NT2/D1 (cell line): Measurements from ENCODE around the gene TPK1.
A peak's percentile ranks its signal among the peaks of the same experiment; 100 is the strongest.

Source experiments
- DNase-seq: peaks from one replicate; pipeline ENCODE4 v3.0.0-alpha.2; 2011; ENCODE audit warnings: low read depth, low spot score
- H3K27me3 ChIP-seq: 2 replicates; pipeline ENCODE4 v1.6.0; 2011; ENCODE audit warnings: mild to moderate bottlenecking; ENCODE audit not compliant: insufficient read length, insufficient read depth
- H3K36me3 ChIP-seq: 2 replicates; pipeline ENCODE4 v1.6.1; 2011; ENCODE audit warnings: mild to moderate bottlenecking, low read length, mixed read lengths; ENCODE audit not compliant: insufficient read depth, insufficient read length
- H3K4me1 ChIP-seq: 2 replicates; pipeline ENCODE4 v1.5.1; 2011; ENCODE audit not compliant: insufficient read depth, insufficient read length
- H3K4me3 ChIP-seq: 2 replicates; pipeline ENCODE4 v1.5.1; 2011; ENCODE audit warnings: low read depth; ENCODE audit not compliant: insufficient read length
- H3K9ac ChIP-seq: 2 replicates; pipeline ENCODE4 v1.6.0; 2011; ENCODE audit warnings: low read depth; ENCODE audit not compliant: insufficient read length
- H3K9me3 ChIP-seq: 2 replicates; pipeline ENCODE4 v1.5.1; 2011; ENCODE audit warnings: mild to moderate bottlenecking, low read length; ENCODE audit not compliant: insufficient read depth
- SUZ12 ChIP-seq: IDR thresholded peaks from 2 replicates; pipeline ENCODE4 v1.6.1; 2011; ENCODE audit not compliant: insufficient read length, insufficient read depth; ENCODE audit errors: extremely low read depth
- YY1 ChIP-seq: IDR thresholded peaks from 2 replicates; pipeline ENCODE4 v1.6.1; 2011; ENCODE audit not compliant: insufficient read length, insufficient read depth
- ZNF274 ChIP-seq: IDR thresholded peaks from 2 replicates; pipeline ENCODE4 v1.6.1; 2011; ENCODE audit warnings: mild to moderate bottlenecking, low read depth, low read length

TPK1 gene

GRCh38 chr7:144454256-144455039, 381.4 kb downstream of the TPK1 start:
- Histone ChIP-seq H3K4me1 (no peaks in the 10 kb centered on the region), H3K9me3 (peaks cover 36% of the 10 kb centered on the region), H3K9ac (no peak overlapping the region), H3K36me3 (no peaks in the 10 kb centered on the region), H3K27me3 (no peaks in the 10 kb centered on the region), H3K4me3 (no peak overlapping the region)
- no peak for TF ChIP-seq YY1
- TF ChIP-seq ZNF274 = no peak
- TF ChIP-seq SUZ12 = no peak
- DNase-seq = no peak

- no peaks in the 10 kb centered on the region for H3K27me3 ChIP-seq
- no peak overlapping the region for H3K9ac ChIP-seq
- peaks cover 36% of the 10 kb centered on the region for H3K9me3 ChIP-seq
- TF ChIP-seq YY1 (no peak), ZNF274 (no peak), SUZ12 (no peak)
- H3K4me1 ChIP-seq = no peaks in the 10 kb centered on the region
- no peaks in the 10 kb centered on the region for H3K36me3 ChIP-seq
- no peak overlapping the region for H3K4me3 ChIP-seq
- DNase-seq = no peak
These were observed 383.8 kb downstream of the TPK1 start for GRCh38 chr7:144452064-144452463.

GRCh38 chr7:144445590-144445989, 390.3 kb downstream of the TPK1 start:
- Histone ChIP-seq H3K27me3 (no peaks in the 10 kb centered on the region), H3K9ac (no peak overlapping the region), H3K4me3 (no peak overlapping the region), H3K4me1 (no peaks in the 10 kb centered on the region), H3K36me3 (no peaks in the 10 kb centered on the region), H3K9me3 (no peaks in the 10 kb centered on the region)
- TF ChIP-seq SUZ12 (no peak), YY1 (no peak), ZNF274 (no peak)
- no peak for DNase-seq

- Histone ChIP-seq H3K9me3 (no peaks in the 10 kb centered on the region), H3K9ac (no peak overlapping the region), H3K4me1 (no peaks in the 10 kb centered on the region), H3K27me3 (no peaks in the 10 kb centered on the region), H3K4me3 (no peak overlapping the region), H3K36me3 (no peaks in the 10 kb centered on the region)
- DNase-seq = no peak
- TF ChIP-seq ZNF274 (no peak), YY1 (no peak), SUZ12 (no peak)
These were observed 396.1 kb downstream of the TPK1 start for GRCh38 chr7:144439717-144440205.

- no peaks in the 10 kb centered on the region for H3K27me3 ChIP-seq
- H3K9me3 ChIP-seq = no peaks in the 10 kb centered on the region
- no peak overlapping the region for H3K9ac ChIP-seq
- no peak for DNase-seq
- H3K4me3 ChIP-seq = no peak overlapping the region
- TF ChIP-seq ZNF274 = no peak
- no peak for TF ChIP-seq SUZ12
- no peak for TF ChIP-seq YY1
- H3K4me1 ChIP-seq = no peaks in the 10 kb centered on the region
- no peaks in the 10 kb centered on the region for H3K36me3 ChIP-seq
These were observed 397.1 kb downstream of the TPK1 start for GRCh38 chr7:144438759-144439158.

GRCh38 chr7:144437370-144438191, 398.3 kb downstream of the TPK1 start:
- DNase-seq = peak; percentile 63
- no peak overlapping the region for H3K4me3 ChIP-seq
- no peaks in the 10 kb centered on the region for H3K9me3 ChIP-seq
- H3K4me1 ChIP-seq = no peaks in the 10 kb centered on the region
- H3K9ac ChIP-seq = no peak overlapping the region
- TF ChIP-seq YY1 (no peak), SUZ12 (no peak), ZNF274 (no peak)
- no peaks in the 10 kb centered on the region for H3K27me3 ChIP-seq
- no peaks in the 10 kb centered on the region for H3K36me3 ChIP-seq

- Histone ChIP-seq H3K27me3 (no peaks in the 10 kb centered on the region), H3K4me1 (no peaks in the 10 kb centered on the region), H3K4me3 (no peak overlapping the region), H3K9me3 (no peaks in the 10 kb centered on the region), H3K9ac (no peak overlapping the region), H3K36me3 (no peaks in the 10 kb centered on the region)
- TF ChIP-seq SUZ12 (no peak), YY1 (no peak), ZNF274 (no peak)
- no peak for DNase-seq
These were observed 399.4 kb downstream of the TPK1 start for GRCh38 chr7:144436500-144436899.
